Stomach smooth muscle (tissue), 2 donors: ENCODE measurements around the gene CEP112.

Source experiments
- H3K27ac ChIP-seq: one replicate; pipeline ENCODE4 v1.7.0; 2013; ENCODE audit warnings: mild to moderate bottlenecking, low read length, inconsistent platforms
- H3K27me3 ChIP-seq, 2 donors: one replicate each; pipeline ENCODE4 v1.7.0; 2013; ENCODE audit warnings: low read length in 2 of 2; ENCODE audit not compliant: insufficient read depth in 2 of 2, control insufficient read depth in 1 of 2
- H3K36me3 ChIP-seq, 2 donors: one replicate each; pipeline ENCODE4 v1.7.0; 2013; ENCODE audit warnings: low read length in 2 of 2; ENCODE audit not compliant: control insufficient read depth in 2 of 2, insufficient read depth in 2 of 2
- H3K4me1 ChIP-seq: one replicate; pipeline ENCODE4 v1.7.0; 2013; ENCODE audit warnings: low read length; ENCODE audit not compliant: control insufficient read depth, insufficient read depth
- H3K4me3 ChIP-seq, 2 donors: one replicate each; pipeline ENCODE4 v1.7.0; 2013; ENCODE audit warnings: low read length in 2 of 2
- H3K9ac ChIP-seq, 2 donors: one replicate each; pipeline ENCODE4 v1.7.0; 2013; ENCODE audit warnings: low read length in 2 of 2, mild to moderate bottlenecking in 1 of 2
- H3K9me3 ChIP-seq, 2 donors: one replicate each; pipeline ENCODE4 v1.7.0; 2013; ENCODE audit warnings: low read length in 2 of 2; ENCODE audit not compliant: control insufficient read depth in 2 of 2
- donor health status: healthy.
- donor health status: Pancreatic carcinoma.

CEP112 gene

GRCh38 chr17:65892912-65893377, 299.0 kb downstream of the CEP112 start:
- Histone ChIP-seq H3K27me3 (no peaks in the 10 kb centered on the region), H3K27ac (no peak overlapping the region), H3K9ac (no peak overlapping the region)

GRCh38 chr17:65891231-65891735, 300.6 kb downstream of the CEP112 start:
- H3K9me3 ChIP-seq, result no peaks in the 10 kb centered on the region
- H3K4me1 ChIP-seq, result no peaks in the 10 kb centered on the region
- no peaks in the 10 kb centered on the region for H3K27me3 ChIP-seq
- no peak overlapping the region for H3K9ac ChIP-seq
- H3K27ac ChIP-seq, result no peak overlapping the region
- H3K36me3 ChIP-seq, result no peaks in the 10 kb centered on the region
- no peak overlapping the region for H3K4me3 ChIP-seq

More at GRCh38 chr17:65892912-65893377, 299.0 kb downstream of the CEP112 start:
- H3K9me3 ChIP-seq, result no peaks in the 10 kb centered on the region
- H3K4me3 ChIP-seq, result no peak overlapping the region
- no peaks in the 10 kb centered on the region for H3K36me3 ChIP-seq
- H3K4me1 ChIP-seq, result no peaks in the 10 kb centered on the region

- no peak overlapping the region for H3K9ac ChIP-seq
- H3K36me3 ChIP-seq, result no peaks in the 10 kb centered on the region
- H3K9me3 ChIP-seq, result no peaks in the 10 kb centered on the region
- H3K4me3 ChIP-seq, result no peak overlapping the region
- H3K27me3 ChIP-seq, result no peaks in the 10 kb centered on the region
- H3K27ac ChIP-seq, result no peak overlapping the region
- no peaks in the 10 kb centered on the region for H3K4me1 ChIP-seq
Observed at GRCh38 chr17:65888649-65889048, 303.3 kb downstream of the CEP112 start.

GRCh38 chr17:65886315-65887245, 305.4 kb downstream of the CEP112 start:
- Histone ChIP-seq H3K36me3 (no peaks in the 10 kb centered on the region), H3K4me3 (no peak overlapping the region)

GRCh38 chr17:65885541-65886312, 306.2 kb downstream of the CEP112 start:
- no peak overlapping the region for H3K4me3 ChIP-seq
- no peaks in the 10 kb centered on the region for H3K4me1 ChIP-seq
- H3K27me3 ChIP-seq, result no peaks in the 10 kb centered on the region
- no peaks in the 10 kb centered on the region for H3K36me3 ChIP-seq
- no peaks in the 10 kb centered on the region for H3K9me3 ChIP-seq
- H3K9ac ChIP-seq, result no peak overlapping the region
- H3K27ac ChIP-seq, result no peak overlapping the region

More at GRCh38 chr17:65886315-65887245, 305.4 kb downstream of the CEP112 start:
- Histone ChIP-seq H3K9me3 (no peaks in the 10 kb centered on the region), H3K27ac (no peak overlapping the region), H3K9ac (no peak overlapping the region), H3K27me3 (no peaks in the 10 kb centered on the region), H3K4me1 (no peaks in the 10 kb centered on the region)

- Histone ChIP-seq H3K4me3 (no peak overlapping the region), H3K27ac (no peak overlapping the region), H3K27me3 (no peaks in the 10 kb centered on the region), H3K9ac (no peak overlapping the region), H3K4me1 (no peaks in the 10 kb centered on the region), H3K36me3 (no peaks in the 10 kb centered on the region), H3K9me3 (no peaks in the 10 kb centered on the region)
Observed at GRCh38 chr17:65876985-65877384, 314.9 kb downstream of the CEP112 start.

GRCh38 chr17:65868881-65869280, 323.1 kb downstream of the CEP112 start:
- Histone ChIP-seq H3K27me3 (no peaks in the 10 kb centered on the region), H3K9me3 (no peaks in the 10 kb centered on the region), H3K4me1 (no peaks in the 10 kb centered on the region), H3K36me3 (no peaks in the 10 kb centered on the region), H3K27ac (no peak overlapping the region), H3K4me3 (no peak overlapping the region), H3K9ac (no peak overlapping the region)

- Histone ChIP-seq H3K27ac (no peak overlapping the region), H3K27me3 (no peaks in the 10 kb centered on the region), H3K4me1 (no peaks in the 10 kb centered on the region), H3K9ac (no peak overlapping the region), H3K4me3 (no peak overlapping the region), H3K36me3 (no peaks in the 10 kb centered on the region), H3K9me3 (no peaks in the 10 kb centered on the region)
Observed at GRCh38 chr17:65867014-65867413, 324.9 kb downstream of the CEP112 start.

GRCh38 chr17:65865715-65866425, 326.1 kb downstream of the CEP112 start:
- Histone ChIP-seq H3K4me1 (no peaks in the 10 kb centered on the region), H3K36me3 (no peaks in the 10 kb centered on the region), H3K4me3 (no peak overlapping the region), H3K27me3 (no peaks in the 10 kb centered on the region), H3K9ac (no peak overlapping the region), H3K9me3 (no peaks in the 10 kb centered on the region), H3K27ac (no peak overlapping the region)

GRCh38 chr17:65864394-65864793, 327.5 kb downstream of the CEP112 start:
- Histone ChIP-seq H3K9ac (no peak overlapping the region), H3K27ac (no peak overlapping the region), H3K4me1 (no peaks in the 10 kb centered on the region)

More at GRCh38 chr17:65864394-65864793, 327.5 kb downstream of the CEP112 start:
- Histone ChIP-seq H3K27me3 (no peaks in the 10 kb centered on the region), H3K36me3 (no peaks in the 10 kb centered on the region), H3K4me3 (no peak overlapping the region), H3K9me3 (no peaks in the 10 kb centered on the region)
